ENCODE data around the gene USP35.
"Not testable (repeated sequence)": the region's sequence is repeated elsewhere in the genome, so short reads cannot be mapped to it uniquely, and the experiment has no call there.

USP35 gene

GRCh38 chr11:78168539-78169477, 19.9 kb upstream of the USP35 start:
- no peak for DNase-seq (ENCODE audit: low read depth)

- DNase-seq (ENCODE audit: low read depth): no peak
Measured at GRCh38 chr11:78170413-78170812, 18.3 kb upstream of the USP35 start.

DNA sequence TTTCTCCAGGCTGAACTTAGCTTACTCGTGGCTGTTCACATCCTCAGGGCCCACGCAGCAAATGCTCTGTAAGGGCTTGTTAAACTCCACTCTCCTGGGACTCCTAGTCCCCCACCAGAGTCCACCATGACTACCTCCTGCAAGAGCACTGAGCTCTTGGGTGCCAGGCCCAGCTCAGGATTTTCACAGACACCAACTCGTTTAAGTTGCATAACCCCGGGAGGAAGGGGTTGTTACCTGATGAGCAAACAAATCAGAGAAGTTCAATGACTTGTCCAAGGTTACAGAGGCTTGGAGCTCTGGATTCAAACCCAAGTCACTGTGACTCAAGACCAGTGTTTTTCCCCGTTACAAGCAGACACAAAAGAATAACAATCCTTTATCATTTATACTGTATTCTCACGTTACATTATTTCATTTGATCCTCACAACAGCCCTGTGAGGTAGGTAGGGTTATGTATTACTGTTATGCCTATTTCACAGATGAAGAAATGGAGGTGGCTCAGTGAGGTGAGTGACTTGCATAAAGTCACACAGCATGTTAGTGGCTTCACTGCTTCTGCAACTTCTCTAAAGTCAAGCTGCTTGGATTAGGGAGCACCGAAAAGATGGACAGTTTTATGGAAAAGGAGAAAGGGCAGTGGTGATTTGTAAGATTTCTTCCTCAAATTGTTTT, 17.7 kb upstream of the USP35 start:
- no peak for DNase-seq (ENCODE audit: low read depth)

DNA sequence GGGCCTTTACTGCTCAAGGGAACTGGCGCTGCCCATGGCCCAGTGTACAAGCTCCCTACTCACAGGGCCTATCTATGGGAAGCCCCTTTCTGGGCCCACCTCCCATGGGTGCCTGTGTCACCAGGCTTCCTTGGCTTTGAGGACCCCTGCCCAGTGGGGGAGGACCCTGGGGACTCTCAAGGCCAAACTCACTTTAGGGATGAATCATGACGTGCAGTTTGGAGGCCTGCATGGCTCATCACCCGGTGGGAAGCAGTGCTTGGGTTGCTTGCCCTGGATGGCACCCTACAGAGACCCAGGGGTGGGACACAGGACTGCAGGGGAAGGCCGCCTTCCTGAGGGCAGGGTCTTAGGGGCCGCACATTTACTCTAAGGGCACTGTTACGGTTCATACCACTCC, 16.8 kb upstream of the USP35 start:
- DNase-seq (ENCODE audit: low read depth): no peak

DNA sequence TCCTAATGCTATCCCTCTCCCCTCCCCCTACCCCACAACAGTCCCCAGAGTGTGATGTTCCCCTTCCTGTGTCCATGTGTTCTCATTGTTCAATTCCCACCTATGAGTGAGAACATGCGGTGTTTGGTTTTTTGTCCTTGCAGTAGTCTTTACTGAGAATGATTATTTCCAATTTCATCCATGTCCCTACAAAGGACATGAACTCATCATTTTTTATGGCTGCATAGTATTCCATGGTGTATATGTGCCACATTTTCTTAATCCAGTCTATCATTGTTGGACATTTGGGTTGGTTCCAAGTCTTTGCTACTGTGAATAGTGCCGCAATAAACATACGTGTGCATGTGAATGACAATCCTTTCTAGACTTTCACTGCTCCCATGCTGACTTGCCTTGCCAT, 12.9 kb upstream of the USP35 start:
- not testable (repeated sequence) for DNase-seq (ENCODE audit: low read depth)

- no peak for DNase-seq (ENCODE audit: low read depth)
Measured at GRCh38 chr11:78176605-78177141, 12.0 kb upstream of the USP35 start.

DNA sequence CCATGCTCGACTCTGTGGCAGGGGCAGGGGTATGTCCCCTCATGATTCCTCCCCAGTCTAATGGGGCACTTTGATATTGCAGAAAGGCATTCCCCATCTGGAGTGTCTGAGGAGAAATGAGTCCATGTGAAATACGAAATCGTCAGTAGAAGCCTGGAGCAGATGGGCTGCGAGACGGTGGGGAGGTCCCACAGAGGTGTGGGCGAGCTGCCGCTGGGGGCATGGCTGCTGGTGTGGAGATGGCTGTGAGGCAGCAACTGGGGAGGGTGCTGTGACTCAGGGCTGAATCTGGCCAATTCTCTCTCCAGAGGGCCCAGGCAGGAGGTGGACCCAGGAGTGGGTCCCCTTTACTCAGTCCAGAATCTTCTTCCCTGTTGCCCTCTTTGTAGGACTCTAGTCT, 11.5 kb upstream of the USP35 start:
- DNase-seq (ENCODE audit: low read depth): no peak

GRCh38 chr11:78179459-78180071, 9.2 kb upstream of the USP35 start:
- no peak for DNase-seq (ENCODE audit: low read depth)

- no peak for DNase-seq (ENCODE audit: low read depth)
Measured at GRCh38 chr11:78180751-78181150, 8.0 kb upstream of the USP35 start.

GRCh38 chr11:78181185-78181584, 7.5 kb upstream of the USP35 start:
- no peak for DNase-seq (ENCODE audit: low read depth)

DNA sequence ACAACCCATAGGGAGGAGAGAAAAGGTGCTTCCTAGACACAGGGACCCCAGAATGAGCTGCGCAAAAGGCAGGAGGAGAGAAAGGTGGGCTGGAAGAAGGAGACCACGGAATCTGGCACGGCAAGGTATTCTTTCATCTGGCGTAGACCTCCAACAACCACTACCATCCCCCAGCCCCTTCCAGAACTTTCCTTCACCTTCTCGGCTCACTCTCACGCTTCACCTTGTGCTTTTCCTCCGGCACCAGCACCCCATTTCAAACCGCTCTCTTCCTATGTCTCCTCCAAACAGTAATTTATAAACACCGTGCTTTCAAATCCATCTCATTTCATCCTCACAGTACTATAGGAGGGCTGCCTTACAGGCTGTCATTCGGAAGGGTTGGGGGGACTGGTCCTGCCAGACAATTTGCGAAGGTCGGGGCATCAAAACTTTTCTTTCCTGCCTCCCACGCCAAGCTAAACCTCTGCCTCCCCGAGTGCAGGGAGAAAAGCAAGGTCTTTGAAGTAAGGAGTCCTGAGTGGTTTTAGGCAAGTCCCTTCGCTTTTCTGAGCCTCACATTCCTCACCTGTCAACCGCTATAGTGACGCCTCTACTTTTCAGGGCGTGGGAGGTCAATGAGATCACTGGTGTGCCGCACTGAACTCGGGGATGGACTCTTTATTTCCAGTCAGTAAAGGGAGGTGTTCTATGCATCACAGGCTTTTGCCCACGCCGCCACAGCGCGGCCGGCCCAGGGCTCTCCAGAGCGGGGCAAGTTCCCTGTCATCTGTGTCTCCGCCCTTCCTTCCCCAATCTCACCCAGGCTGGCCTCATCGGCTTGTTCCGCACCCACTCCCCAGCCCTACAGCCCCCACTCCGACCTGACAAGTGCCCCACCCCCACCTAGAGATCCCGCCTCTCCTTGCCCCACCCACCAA, 1.1 kb upstream of the USP35 start:
- no peak for DNase-seq (ENCODE audit: low read depth)

DNA sequence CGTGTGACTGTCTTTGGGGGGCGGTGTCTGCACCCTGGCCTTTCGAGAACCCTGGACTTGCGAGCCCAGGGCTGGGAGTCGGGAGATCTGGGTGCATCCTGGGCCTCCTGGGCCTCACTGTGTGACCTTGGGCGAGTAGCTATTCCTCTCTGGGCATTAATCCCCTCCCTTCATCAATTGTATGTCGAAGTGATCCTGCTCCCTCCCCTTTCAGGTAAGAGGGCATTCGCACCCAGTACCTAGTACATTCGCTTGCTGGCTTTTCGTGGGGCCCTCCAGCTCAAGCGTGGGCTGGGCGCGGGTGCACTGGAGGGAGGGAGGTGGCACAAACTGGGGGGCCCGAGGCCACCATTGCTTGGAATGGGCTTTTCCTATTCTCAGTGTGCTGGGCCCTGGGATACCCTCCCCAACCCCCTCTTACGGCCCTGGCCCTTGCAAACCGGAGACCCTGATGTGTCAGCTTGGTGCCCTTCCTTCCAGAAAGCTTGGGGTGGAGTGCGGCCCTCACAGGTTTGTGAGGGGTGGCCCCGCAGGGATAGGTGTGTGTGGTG, 530 bp downstream of the USP35 start:
- no peak for DNase-seq (ENCODE audit: low read depth)

DNA sequence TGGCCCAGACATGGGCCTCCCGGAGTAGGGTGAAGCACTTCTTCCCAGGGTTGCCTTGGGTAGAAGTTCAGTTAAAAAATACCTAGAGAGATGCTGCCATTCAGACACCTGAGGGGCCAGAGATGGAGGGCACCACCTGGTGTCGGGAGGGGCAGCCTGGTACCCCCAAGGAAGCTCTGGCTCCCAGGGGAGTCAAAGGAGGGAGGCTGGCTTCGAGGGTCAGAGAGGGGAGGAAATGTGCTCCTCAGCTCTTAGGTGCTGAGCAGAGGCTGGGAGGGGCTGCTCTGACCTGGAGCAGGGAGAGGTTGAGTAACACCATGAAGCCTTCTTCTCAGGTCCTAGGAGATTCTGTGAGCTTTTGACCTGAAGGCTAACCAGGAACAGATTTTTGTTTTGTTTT, 1.1 kb downstream of the USP35 start:
- no peak for DNase-seq (ENCODE audit: low read depth)

GRCh38 chr11:78190374-78190773, 1.7 kb downstream of the USP35 start:
- no peak for DNase-seq (ENCODE audit: low read depth)

DNA sequence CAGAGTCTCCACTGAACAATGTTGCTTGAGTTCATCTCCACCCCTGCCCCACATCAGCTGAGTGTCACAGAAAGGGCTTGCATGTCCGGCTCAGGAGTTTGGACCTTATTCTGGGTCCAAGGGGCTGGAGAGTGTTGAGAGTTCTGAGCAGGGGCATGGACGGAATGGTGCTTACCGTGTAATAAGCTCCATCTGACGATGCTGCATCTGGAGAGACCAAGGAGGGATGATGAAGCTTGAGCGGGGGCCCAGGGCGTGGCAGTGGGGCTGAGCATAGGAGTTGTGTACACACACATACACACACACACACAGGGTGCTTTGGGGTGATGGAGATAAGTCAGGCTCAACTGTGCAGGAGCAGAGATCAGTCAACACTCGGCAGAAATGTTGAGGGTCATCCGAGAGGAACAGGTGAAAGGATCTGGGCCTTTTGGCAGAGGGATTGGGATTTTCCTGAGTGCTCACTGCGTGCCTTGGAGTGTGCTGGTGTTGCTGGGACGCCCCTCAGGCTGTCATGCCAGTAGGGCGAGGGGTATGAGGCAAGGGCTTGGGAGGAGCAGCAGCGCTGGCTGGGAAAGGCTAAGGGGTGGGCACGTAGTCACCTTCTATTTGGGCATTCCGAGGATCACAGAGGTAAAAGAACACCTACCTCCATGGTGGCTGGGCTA, 2.3 kb downstream of the USP35 start:
- DNase-seq (ENCODE audit: low read depth): no peak

- no peak for DNase-seq (ENCODE audit: low read depth)
Measured at GRCh38 chr11:78192223-78192719, 3.6 kb downstream of the USP35 start.

GRCh38 chr11:78192911-78193351, 4.2 kb downstream of the USP35 start:
- no peak for DNase-seq (ENCODE audit: low read depth)

GRCh38 chr11:78193806-78194205, 5.1 kb downstream of the USP35 start:
- no peak for DNase-seq (ENCODE audit: low read depth)

GRCh38 chr11:78194490-78194889, 5.8 kb downstream of the USP35 start:
- no peak for DNase-seq (ENCODE audit: low read depth)

- DNase-seq (ENCODE audit: low read depth): no peak
Measured at GRCh38 chr11:78195917-78196560, 7.3 kb downstream of the USP35 start.
